ENCODE results near the gene CACNA1H.
"Not testable (repeated sequence)": the region's sequence is repeated elsewhere in the genome, so short reads cannot be mapped to it uniquely, and the experiment has no call there.

The CACNA1H gene

DNA sequence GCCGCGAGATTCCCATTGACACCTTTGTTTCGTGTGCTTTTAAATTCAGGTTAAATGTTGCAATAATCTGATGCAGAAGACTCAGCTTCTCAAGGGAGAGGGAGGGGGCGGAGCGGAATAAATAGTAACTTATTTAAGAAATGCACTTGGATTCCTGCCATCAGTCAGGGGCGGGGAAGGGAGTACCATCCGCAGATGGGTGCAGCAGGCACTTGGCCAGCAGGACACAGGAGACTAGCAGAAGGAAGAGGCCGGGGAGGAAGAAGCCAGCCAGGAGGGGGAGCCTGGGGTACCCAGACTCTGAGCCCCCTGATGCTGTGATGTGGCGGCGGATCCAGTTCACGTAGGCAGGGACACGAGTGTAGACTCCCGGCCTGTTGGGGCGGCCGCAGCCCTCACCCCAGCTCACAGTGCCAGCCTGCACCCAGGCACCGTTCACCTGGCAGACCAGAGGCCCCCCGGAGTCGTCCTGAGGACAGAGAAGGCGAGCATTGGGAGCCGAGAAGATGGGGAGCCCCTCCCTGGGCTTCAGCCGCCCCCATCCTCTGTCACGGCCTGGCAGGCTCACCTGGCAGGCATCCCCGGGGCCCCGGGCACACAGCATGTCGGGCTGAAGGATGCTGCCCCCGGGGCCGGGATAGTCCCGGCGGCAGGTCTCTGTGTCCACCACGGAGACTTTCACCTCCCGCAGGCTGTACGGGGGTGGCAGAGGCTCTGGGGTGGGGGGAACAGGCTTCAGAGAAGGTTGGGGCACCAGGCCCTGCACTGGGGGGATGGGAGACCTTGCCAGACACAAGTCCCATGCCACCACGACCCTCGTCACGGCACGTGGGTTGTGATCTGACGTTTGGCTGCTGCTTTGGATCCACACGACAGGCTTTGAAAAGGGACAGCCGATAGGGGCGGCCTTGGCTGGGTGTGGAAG is 69.0 kb downstream of the CACNA1H start:
- no peak overlapping the region for H3K4me3 ChIP-seq (ENCODE audit: low read length)
- H3K4me1 ChIP-seq (ENCODE audit: control insufficient read depth, insufficient read depth, low read length) = no peaks in the 10 kb centered on the region
- no peak overlapping the region for H3K9ac ChIP-seq (ENCODE audit: low read depth, low read length)
- no peaks in the 10 kb centered on the region for H3K9me3 ChIP-seq (replicated peaks; ENCODE audit: low read length)
- H3K36me3 ChIP-seq (ENCODE audit: insufficient read depth, low read length) = no peaks in the 10 kb centered on the region
- peaks cover 6% of the 10 kb centered on the region for H3K27me3 ChIP-seq (ENCODE audit: control insufficient read depth, insufficient read depth, low read length)
- no peak overlapping the region for H3K4me2 ChIP-seq (ENCODE audit: low read length)

DNA sequence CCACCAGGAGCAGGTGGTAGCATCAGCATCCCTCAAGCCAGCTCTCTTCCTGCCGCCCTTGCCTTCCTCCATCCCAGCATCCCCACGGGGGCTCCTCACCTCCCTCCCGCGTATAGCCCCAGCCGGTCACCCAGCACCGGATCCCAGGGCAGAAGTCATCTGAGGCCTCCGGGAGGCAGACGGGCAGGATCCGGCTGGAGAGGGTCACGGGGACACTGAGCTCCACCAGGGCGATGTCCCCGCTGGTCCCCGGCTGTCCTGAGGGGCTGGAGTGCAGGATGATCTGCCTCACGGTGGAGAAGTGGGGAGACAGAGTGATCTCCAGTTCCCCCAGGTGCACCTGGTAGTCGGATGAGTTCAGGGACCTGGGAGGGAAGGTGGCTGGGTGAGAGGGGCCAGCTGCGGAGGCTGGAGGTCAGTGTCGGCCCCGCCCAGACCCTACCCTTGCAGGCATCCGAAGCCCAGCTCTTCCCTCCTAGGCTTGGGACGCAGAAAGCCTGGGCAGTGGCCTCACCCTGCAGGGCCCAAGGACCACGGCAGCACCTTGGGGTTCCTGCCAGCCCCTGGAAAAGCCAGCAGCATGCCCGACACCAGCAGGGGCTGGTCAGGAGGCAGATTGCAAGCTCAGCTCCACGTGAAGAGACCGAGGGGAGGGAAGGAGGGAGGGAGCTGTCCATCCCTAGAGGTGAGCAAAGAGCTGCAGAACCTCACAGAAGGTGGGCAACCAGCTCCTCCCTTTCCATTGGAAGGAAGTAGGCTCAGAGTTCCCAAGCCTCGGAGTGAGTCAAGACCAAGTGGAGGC is 69.8 kb downstream of the CACNA1H start:
- Histone ChIP-seq H3K9me3 (replicated peaks; ENCODE audit: low read length) (no peaks in the 10 kb centered on the region), H3K4me1 (ENCODE audit: control insufficient read depth, insufficient read depth, low read length) (no peaks in the 10 kb centered on the region), H3K4me3 (ENCODE audit: low read length) (no peak overlapping the region), H3K4me2 (ENCODE audit: low read length) (no peak overlapping the region), H3K36me3 (ENCODE audit: insufficient read depth, low read length) (no peaks in the 10 kb centered on the region), H3K27me3 (ENCODE audit: control insufficient read depth, insufficient read depth, low read length) (peaks cover 6% of the 10 kb centered on the region), H3K9ac (ENCODE audit: low read depth, low read length) (no peak overlapping the region)

DNA sequence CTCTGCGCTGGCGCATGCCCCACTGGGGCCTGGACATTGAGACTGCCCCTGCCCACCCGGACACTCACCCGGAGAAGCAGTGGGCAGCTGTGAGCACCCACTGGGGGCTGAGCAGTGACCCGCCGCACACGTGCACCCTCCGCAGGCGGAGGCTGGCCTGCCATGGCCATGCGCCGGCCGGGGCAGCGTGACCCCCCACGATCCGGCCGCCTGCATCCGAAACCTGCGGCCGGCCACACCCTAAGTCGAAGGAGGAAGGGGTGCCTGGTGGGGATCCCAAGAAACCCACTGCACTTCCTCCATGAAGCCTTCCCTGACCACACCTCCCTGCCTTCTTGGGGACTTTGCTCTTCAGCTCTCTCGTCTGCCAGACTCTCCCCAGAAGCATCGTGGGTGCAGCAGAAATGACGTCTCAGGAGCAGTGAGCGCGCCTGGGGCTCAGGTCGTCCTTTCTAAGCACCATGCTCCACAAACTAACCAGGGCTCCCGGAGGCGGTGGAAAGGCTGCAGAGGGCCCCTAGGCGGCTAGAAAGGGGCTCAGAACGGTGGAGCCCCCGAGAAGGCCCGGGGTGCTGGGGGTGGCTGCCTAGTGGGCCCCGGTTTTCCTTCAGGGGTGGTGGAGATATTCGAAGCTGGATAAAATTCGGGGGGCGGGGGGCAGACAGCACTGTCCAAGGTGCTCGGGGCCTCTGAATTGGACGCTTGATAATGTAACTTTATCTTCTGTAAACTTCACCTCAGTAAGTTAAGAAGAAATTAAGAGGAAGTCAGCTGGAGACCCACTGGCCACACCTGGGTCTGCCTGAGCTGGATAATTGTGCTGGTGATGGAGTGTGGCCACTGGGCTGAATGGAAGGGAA is 70.7 kb downstream of the CACNA1H start:
- Histone ChIP-seq H3K36me3 (ENCODE audit: insufficient read depth, low read length) (no peaks in the 10 kb centered on the region), H3K4me3 (ENCODE audit: low read length) (no peak overlapping the region), H3K9ac (ENCODE audit: low read depth, low read length) (no peak overlapping the region), H3K27me3 (ENCODE audit: control insufficient read depth, insufficient read depth, low read length) (peaks cover 6% of the 10 kb centered on the region), H3K4me1 (ENCODE audit: control insufficient read depth, insufficient read depth, low read length) (no peaks in the 10 kb centered on the region), H3K9me3 (replicated peaks; ENCODE audit: low read length) (no peaks in the 10 kb centered on the region), H3K4me2 (ENCODE audit: low read length) (no peak overlapping the region)

DNA sequence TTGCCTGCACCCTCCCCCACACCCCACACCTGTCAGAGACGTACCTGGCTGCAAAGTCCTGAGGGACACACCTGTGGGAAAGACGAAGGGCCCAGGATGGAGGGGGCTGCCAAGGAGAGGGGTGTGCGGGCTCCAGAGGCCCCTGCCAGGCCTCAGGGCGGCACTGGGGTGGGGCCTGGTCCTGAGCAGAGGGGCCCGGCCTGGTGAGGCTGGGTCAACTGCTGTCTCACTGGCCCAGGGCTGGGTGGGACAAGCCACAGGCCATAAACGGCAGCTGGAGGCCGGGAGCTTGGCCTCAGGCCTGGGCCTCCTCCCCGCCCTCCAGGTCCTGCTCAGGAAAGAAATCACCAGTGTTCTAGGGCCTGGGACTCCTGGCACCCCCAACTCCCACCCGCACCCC is 71.7 kb downstream of the CACNA1H start:
- Histone ChIP-seq H3K27me3 (ENCODE audit: control insufficient read depth, insufficient read depth, low read length) (peaks cover 6% of the 10 kb centered on the region), H3K4me3 (ENCODE audit: low read length) (no peak overlapping the region), H3K9me3 (replicated peaks; ENCODE audit: low read length) (no peaks in the 10 kb centered on the region), H3K4me2 (ENCODE audit: low read length) (no peak overlapping the region), H3K36me3 (ENCODE audit: insufficient read depth, low read length) (no peaks in the 10 kb centered on the region), H3K9ac (ENCODE audit: low read depth, low read length) (no peak overlapping the region), H3K4me1 (ENCODE audit: control insufficient read depth, insufficient read depth, low read length) (no peaks in the 10 kb centered on the region)

DNA sequence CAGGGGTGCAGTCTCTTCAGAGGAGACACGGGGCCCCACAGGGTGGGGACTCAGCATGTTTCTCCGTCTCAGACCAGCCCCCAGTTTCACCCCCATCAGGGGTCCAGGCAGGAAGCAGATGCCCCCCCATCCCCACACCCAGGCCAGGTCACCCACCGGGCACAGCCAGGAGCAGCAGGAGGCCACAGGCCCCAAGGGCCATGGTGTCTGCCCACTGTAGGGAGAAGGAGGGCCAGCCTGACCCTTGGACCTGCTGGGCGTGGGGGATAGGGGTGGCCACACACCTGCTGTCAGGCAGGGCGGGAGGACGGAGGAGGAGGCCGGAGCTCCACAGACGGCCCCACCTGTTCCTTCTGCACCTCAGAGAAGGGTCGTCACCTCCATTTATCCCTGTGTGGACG is 72.1 kb downstream of the CACNA1H start, which contains the start of gene TPSG1:
TSS of gene TPSG1 (minus strand) at position 218 of the 401 bp plus-strand sequence. CDS start at position 202, 16 bp downstream.
- Histone ChIP-seq H3K36me3 (ENCODE audit: insufficient read depth, low read length) (no peaks in the 10 kb centered on the region), H3K27me3 (ENCODE audit: control insufficient read depth, insufficient read depth, low read length) (peaks cover 6% of the 10 kb centered on the region), H3K4me3 (ENCODE audit: low read length) (no peak within 1 kb of the TSS), H3K9me3 (replicated peaks; ENCODE audit: low read length) (no peaks in the 10 kb centered on the region), H3K9ac (ENCODE audit: low read depth, low read length) (no peak within 1 kb of the TSS), H3K4me1 (ENCODE audit: control insufficient read depth, insufficient read depth, low read length) (no peaks in the 10 kb centered on the region), H3K4me2 (ENCODE audit: low read length) (no peak within 1 kb of the TSS)

DNA sequence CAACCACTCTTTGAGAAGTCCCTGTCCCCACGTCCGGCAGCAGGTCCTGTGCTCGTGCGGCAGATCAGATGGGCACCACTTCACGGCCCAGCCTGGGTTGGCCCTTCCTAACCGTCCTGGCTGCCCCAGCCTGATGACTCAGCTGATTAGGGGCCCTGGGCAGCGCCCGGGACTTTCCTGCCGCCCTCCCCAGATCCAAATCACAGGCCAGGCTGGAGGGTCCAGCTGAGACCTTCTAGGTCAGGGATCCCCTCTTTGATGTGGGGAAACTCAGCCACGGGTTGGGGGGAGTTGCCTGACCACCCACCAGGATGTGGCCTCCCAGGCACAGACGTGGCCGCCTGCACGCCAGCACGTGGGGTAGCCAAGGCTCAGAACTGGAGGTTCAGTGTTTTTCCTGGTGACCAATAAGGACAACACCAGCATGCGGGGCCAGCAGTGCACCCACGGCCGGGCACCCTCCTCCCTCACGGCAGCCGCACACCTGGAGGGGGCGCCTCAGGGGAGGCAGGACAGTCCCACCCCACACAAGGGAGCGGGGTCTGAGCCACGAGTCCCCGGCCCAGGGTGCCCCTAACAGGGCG is 72.9 kb downstream of the CACNA1H start:
- H3K4me2 ChIP-seq (ENCODE audit: low read length); H3K27me3 ChIP-seq (ENCODE audit: control insufficient read depth, insufficient read depth, low read length); H3K9me3 ChIP-seq (replicated peaks; ENCODE audit: low read length); H3K4me3 ChIP-seq (ENCODE audit: low read length); H3K9ac ChIP-seq (ENCODE audit: low read depth, low read length); H3K36me3 ChIP-seq (ENCODE audit: insufficient read depth, low read length); H3K4me1 ChIP-seq (ENCODE audit: control insufficient read depth, insufficient read depth, low read length): not testable (repeated sequence)

DNA sequence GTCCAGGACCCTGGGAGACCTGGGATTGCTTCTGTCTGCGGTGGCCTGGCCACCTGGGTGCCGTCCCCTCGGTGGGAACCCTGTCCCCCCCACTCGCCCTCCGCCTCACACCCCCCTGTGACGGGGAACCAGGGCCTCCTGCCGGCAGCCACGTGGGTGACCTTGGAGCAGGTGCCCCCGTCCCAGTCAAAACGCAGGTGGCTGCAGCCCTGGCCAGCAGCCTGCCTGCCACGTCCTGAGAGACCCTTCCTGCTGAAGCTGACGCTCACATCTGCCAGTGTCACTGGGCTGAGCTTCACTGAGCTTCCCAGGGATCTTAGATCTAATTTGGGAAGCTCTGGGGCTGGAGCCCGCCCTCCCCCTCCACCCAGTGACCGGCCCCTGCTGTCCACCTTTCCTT is 73.8 kb downstream of the CACNA1H start:
- H3K4me3 ChIP-seq (ENCODE audit: low read length); H3K4me1 ChIP-seq (ENCODE audit: control insufficient read depth, insufficient read depth, low read length); H3K9me3 ChIP-seq (replicated peaks; ENCODE audit: low read length); H3K36me3 ChIP-seq (ENCODE audit: insufficient read depth, low read length); H3K4me2 ChIP-seq (ENCODE audit: low read length); H3K9ac ChIP-seq (ENCODE audit: low read depth, low read length); H3K27me3 ChIP-seq (ENCODE audit: control insufficient read depth, insufficient read depth, low read length): not testable (repeated sequence)

DNA sequence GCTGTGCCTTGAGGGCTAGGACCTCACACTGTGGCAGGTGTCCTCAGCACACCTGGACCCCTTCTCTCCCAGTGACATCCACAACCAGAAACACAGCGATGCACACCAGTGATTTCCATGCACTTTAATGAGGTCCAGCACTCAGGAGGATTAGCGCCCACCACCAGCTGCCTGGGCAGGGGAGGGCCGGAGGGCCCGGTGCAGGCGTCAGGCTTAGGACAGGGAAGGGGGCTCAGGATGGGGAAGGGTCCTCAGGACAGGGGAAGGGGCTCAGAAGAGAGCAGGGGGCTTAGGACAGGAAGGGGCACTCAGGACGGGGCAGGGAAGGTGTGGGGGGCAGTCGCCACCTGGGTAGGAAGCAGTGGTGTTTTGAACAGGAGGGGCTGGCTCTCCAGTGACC is 75.3 kb downstream of the CACNA1H start:
- not testable (repeated sequence) for H3K4me2 ChIP-seq (ENCODE audit: low read length); H3K36me3 ChIP-seq (ENCODE audit: insufficient read depth, low read length); H3K9ac ChIP-seq (ENCODE audit: low read depth, low read length); H3K9me3 ChIP-seq (replicated peaks; ENCODE audit: low read length); H3K4me3 ChIP-seq (ENCODE audit: low read length); H3K27me3 ChIP-seq (ENCODE audit: control insufficient read depth, insufficient read depth, low read length); H3K4me1 ChIP-seq (ENCODE audit: control insufficient read depth, insufficient read depth, low read length)

DNA sequence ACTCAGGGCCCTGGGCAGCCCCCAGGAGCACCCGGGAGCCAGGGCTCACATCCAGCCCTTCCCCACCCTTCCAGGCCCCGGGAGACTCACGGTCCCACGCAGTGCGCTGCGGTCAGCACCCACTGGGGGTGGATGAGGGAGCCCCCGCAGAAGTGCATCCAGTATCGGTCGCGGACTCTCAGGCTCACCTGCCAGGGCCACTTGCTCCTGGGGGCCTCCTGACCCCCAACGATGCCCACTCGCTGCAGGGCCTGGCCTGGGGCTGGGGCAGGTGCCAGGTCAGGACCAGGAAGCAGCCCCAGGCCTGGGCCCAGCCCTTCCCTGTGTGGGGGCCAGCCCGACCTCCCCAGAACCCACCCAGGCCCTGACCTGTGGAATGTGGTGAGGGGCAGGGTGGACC is 76.6 kb downstream of the CACNA1H start:
- not testable (repeated sequence) for H3K27me3 ChIP-seq (ENCODE audit: control insufficient read depth, insufficient read depth, low read length); H3K4me3 ChIP-seq (ENCODE audit: low read length)

DNA sequence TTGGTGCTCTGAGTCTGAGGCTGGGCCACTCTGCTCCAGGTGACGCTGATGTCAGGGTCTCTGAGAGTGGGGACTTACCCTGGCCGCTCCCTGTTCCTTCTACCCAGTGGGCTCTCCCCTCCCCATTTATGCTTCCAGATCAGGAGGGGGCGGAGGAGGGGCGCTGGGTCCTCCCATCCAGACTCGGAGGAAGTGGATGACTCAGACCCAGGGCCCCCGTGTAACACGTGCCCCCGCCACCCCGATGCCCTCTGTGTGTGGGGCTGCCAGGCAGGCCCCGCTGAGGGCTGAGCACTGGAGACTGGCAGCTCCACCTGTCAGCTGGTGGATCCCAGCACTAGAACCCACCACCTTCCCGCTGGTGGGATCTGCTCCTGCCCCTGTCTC is 77.2 kb downstream of the CACNA1H start, which contains the start of gene TPSB2:
TSS of gene TPSB2 (minus strand) at position 101 of the 387 bp plus-strand sequence. CDS start 233 bp downstream, outside the sequence.
- not testable (repeated sequence) for H3K4me3 ChIP-seq (ENCODE audit: low read length); H3K36me3 ChIP-seq (ENCODE audit: insufficient read depth, low read length); H3K4me1 ChIP-seq (ENCODE audit: control insufficient read depth, insufficient read depth, low read length); H3K9ac ChIP-seq (ENCODE audit: low read depth, low read length); H3K9me3 ChIP-seq (replicated peaks; ENCODE audit: low read length); H3K27me3 ChIP-seq (ENCODE audit: control insufficient read depth, insufficient read depth, low read length); H3K4me2 ChIP-seq (ENCODE audit: low read length)

More for the DNA sequence above, 76.6 kb downstream of the CACNA1H start:
- not testable (repeated sequence) for H3K4me2 ChIP-seq (ENCODE audit: low read length); H3K4me1 ChIP-seq (ENCODE audit: control insufficient read depth, insufficient read depth, low read length); H3K36me3 ChIP-seq (ENCODE audit: insufficient read depth, low read length); H3K9ac ChIP-seq (ENCODE audit: low read depth, low read length); H3K9me3 ChIP-seq (replicated peaks; ENCODE audit: low read length)
